ENCODE data around the gene KIAA0825. TPM values are rescaled to one million over a fixed set of nuclear protein-coding genes. Genes with fewer than 3 reads are reported as not detected.

Gene KIAA0825
- total and polyA plus RNA-seq, 2 of the 8 experiments (the other 6 are each of a cell fraction or from before 2014, with no cell fraction given), result 0.60 to 1.0 TPM

DNA sequence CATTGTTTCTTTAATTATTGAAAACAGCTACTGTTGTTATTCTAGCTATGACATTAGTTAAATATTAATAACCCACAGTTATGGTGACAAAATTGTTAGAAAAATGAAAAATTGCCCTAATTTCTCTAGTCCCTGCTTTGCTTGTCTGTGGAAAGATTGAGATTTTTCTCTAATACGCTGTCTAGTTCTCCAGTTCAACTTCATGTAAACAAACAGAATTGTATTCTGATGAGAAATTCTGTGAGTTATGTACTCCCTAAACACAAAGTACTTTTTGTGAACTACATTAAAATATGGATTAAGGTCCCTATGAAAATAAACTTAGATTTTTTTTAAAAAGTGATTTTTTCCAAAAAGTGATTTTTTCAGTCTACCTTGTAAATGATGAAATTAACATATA lies 8.8 kb upstream of the KIAA0825 start (continued):
- TF ChIP-seq RNF2 (IDR thresholded peaks at IDR 0.05; ENCODE audit: borderline replicate concordance, low read depth, low read length, missing control alignments, poor library complexity, severe bottlenecking), result no peak
- no peak for TF ChIP-seq SUZ12 (IDR thresholded peaks at IDR 0.05; ENCODE audit: low read length)
- TF ChIP-seq ASH2L (IDR thresholded peaks at IDR 0.05; ENCODE audit: low read length), result no peak
- no peak for TF ChIP-seq SIN3A (conservative IDR thresholded peaks at IDR 0.05 in 1 of 2, IDR thresholded peaks at IDR 0.05 in 1 of 2; ENCODE audit: low read depth in 1 of 2, low read length in 2 of 2)
- TF ChIP-seq SAP30 (IDR thresholded peaks at IDR 0.05; ENCODE audit: insufficient read depth, insufficient replicate concordance, low read length), result no peak
- TF ChIP-seq EP300 (IDR thresholded peaks at IDR 0.05; ENCODE audit: borderline replicate concordance in 1 of 2, low read depth in 2 of 2, low read length in 2 of 2), result no peak
- TF ChIP-seq TCF12 (IDR thresholded peaks at IDR 0.05; ENCODE audit: low read depth, low read length), result no peak
